HG03575 (cell line): ENCODE results near the gene BBS1.
"Not testable (repeated sequence)": the region's sequence is repeated elsewhere in the genome, so short reads cannot be mapped to it uniquely, and the experiment has no call there.

Experiments used
- ATAC-seq: cut with Tn5 transposase; IDR thresholded peaks from one replicate; pipeline ENCODE4 v1.9.1; 2021; ENCODE audit not compliant: unreplicated experiment, insufficient number of reproducible peaks, low FRiP score; ENCODE audit errors: extremely low read depth

Gene BBS1

DNA sequence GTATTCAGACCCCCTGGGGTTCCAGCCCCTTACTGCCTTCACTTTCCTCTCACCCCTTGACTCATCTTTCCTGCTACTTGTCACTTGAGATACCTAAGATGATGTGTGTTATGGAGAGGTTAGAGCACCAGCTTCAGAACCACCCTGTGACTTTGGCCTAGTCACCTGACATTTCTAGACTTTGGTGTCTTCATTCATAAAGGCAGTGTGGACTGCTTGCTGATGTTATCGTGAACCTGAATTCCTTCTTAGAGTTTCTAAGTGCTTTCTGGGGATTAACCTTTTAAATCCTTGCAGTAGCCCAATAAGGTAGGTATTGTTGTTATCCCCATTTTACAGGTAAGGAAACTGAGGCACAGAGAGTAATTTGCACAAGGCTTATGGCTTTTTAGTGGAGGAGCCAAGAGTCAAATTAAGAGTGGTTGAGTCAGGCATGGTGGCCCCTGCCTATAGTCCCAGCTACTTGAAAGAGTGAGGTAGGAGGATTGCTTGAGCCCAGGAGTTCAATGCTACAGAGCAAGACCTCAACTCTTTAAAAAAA, 5.1 kb upstream of the BBS1 start:
- ATAC-seq, result no peak

DNA sequence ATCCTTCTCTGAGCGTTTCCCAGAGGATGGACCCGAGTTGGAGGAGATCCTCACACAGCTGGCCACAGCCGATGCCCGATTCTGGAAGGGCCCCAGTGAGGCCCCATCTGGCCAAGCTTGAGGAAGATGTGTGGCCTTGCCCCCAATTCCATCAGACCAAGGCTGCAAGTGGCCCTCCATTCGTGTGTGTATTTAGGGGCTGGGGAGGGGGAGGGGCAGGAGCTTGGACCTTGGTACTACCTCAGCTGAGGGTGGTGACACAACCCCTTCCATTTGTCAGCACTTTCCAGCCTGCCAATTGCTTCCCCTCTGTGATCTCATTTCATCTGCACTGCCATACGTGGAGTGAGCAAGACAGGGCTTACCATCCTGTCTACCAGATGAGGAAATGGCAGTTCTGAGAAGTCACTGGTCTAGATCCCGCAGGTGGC, 1.3 kb upstream of the BBS1 start:
- no peak for ATAC-seq

DNA sequence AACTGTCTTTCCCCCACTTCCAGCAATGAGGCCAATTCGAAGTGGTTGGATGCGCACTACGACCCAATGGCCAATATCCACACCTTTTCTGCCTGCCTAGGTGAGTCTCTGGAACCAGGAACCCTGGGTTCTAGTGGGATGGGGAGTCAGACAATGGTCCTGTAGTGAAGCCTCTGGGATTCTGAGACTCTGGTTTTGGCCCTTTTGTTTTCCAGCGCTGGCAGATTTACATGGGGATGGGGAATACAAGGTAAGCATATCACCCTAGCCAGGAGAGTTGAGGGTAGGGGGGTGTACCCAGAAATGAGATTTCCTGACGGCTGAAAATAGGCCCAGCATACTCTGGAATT, 530 bp downstream of the BBS1 start:
- ATAC-seq, result no peak

DNA sequence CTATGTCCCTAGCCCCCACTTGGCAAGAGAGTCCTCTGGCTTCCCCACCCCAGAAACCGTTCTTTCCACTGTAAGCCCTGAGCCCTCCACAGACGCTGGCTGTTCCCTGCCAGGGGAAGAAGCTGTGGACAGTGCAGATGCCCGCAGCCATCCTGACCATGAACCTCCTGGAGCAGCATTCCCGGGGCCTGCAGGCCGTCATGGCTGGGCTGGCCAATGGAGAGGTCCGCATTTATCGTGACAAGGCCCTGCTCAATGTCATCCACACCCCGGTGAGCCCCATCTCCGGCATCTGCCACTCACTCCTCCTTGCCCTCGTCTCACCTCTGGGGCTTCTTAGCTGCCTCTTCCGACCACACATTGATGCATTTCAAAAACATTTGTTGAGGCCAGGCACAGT, 13.2 kb downstream of the BBS1 start:
- no peak for ATAC-seq

DNA sequence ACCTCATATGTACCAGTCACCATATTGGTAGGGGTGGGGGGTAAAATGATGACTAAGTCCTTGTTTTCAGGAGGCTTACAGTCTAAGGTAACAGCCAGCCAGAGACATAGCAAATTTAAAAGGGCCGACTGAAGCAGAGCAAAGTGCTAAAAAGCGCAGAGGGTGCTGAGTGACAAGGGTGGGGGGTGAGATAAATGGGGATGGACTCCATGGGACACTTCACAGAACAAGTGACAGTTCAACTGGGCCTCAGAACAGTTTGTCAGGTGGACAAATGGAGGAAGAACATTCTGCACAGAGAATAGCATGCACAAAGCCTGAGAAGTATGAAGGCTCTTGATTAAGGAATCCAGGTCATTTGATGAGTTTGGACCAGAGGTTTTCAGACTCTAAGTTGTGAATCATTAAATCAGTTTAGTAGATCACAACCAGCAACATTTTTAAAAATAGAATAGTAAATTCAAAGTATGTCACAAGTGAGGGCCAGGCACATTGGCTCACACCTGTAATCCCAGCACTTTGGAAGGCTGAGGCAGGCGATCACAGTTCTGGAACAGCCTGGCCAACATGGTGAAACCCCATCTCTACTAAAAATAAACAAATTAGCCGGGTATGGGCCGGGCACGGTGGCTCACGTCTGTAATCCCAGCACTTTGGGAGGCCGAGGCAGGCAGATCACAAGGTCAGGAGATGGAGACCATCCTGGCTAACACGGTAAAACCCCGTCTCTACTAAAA, 14.0 kb downstream of the BBS1 start:
- ATAC-seq, result no peak

DNA sequence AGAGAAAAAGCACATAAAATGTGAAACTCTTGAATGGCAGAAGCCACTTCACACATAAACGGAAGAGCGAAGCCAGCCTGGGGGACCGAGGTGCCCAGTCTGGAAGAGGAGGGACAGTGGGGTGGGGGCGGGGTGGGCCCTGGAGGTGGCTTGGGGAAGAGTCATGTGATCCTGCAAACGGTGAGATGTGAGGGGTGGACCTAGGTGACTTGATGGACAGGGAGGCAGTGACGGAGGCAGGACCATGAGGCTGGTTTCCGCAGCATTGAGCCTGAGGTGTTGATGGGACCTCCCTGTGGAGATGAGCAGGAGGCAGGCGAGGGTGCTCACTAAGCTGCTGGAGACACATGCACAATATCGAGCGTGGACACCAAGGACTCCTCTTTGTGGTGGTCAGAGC, 18.6 kb downstream of the BBS1 start:
- no peak for ATAC-seq

DNA sequence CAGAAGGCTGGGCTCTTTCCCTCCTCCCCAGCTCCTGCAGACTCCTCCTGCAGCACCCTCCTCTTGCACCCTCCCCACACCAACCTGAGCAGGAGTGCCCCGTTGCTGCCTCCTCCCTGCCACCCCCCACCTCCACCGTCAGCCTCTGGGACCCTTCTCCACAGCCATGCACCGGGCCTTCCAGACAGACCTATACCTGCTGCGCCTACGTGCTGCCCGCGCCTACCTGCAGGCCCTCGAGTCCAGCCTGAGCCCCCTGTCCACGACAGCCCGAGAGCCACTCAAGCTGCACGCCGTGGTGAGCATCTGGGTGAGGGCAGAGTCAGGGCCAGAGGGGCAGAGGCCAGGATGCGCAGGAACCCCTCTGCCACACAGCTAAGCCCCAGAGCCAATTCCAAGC, 19.2 kb downstream of the BBS1 start:
- no peak for ATAC-seq

DNA sequence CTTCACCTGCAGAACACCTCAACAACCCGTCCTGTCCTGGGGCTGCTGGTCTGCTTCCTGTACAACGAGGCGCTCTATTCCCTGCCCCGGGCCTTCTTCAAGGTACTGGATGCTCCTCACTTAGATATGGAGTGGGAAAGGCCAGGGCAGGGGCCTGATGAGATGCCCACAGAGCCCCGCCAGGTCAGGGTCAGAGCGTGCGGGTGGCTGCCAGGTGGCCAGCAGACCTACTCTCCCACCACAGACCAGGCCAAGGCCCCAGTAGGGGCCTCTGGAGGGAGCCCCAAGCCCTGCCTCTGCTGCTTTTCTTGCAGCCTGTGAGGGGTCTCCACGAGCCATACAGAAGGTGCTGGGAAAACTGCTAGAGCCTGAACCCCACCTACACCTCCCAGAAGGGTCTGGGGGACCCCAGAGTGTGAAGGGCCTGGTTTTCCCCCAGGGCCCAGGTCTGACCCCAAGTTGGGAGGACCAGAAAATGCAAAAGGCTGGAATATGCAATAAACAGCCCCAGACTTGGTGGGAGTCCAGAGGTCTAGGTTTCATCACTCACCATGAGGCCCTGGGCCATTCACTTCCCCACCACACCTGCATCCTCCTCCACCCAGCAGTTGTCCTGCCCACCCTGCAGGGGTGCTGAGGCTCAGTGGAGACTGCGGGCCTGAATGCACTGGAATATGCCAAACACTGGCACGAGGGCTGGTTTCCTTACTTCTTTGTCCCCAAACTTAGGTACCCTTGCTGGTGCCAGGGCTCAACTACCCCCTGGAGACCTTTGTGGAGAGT, 20.7 kb downstream of the BBS1 start:
- ATAC-seq, result no peak

DNA sequence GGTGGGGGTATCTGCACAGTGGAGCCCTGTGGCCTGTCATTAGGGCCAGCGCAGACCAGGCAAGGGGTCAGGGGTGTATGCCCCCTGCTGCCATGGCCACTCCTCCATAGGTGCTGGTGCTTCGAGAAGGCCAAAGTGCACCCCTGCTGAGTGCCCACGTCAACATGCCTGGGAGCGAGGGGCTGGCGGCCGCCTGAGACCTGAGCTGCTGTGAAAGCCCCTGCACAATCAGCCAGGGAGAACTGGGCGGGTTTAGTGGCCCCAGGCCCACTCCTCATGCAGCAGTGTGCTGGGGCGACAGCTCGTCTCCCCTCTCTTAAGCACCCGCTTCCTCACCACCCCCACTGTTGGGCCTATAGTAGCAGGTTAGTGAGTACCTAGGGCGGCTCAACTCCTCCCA, 21.4 kb downstream of the BBS1 start:
- no peak for ATAC-seq

DNA sequence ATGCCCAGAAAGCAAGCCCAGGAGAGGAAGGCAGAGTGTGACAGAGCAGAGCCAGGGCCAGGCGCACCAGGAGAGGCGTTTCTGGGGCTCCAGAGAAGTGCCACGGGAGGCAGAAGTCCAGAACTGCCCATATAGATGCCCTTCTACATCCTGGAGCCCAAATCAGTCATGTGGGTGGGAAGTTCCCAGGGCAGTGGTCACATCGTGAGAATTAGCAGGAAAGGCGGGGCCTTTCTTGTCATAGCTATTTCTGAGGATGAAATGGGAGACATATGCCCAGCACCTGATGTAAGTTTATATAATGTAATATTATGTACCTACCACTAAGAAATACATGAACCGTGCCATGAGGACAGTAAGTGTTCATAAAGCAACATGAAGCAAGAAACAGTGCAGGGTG, 22.3 kb downstream of the BBS1 start:
- no peak for ATAC-seq

DNA sequence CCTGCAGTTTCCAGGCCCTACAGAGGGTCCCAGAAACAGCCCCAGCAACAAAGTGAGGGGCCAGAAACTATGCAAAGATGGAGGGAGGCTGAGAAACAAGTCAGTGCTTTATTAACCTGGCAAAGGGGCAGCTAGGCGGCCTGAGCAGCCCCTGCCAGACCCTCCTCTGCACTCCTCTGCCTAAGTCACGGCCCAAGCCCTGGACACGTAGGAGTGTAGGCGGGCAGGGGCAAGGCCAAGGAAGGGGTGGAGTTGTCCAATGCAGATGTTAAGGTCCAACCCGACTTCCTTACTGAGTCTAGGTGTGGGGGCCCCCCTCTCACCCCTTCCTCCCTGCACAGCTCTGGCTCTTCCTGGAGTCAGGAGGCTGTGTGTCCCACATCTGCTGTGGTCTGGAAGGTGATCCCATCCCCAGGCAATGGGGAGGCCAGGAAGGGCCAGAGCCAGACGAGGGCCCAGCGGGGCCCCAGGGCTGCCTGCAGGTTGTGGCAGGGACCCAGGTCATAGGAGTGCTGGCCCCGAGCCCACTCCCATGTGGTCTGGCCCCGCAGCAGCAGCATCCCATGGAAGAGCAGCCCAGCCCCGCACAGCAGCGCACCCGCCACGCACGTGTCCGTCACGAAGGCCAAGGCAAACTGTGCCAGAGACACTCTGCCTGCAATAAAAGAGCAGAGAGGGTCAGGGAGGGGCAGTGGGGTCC, 28.9 kb downstream of the BBS1 start:
- ATAC-seq, result no peak

DNA sequence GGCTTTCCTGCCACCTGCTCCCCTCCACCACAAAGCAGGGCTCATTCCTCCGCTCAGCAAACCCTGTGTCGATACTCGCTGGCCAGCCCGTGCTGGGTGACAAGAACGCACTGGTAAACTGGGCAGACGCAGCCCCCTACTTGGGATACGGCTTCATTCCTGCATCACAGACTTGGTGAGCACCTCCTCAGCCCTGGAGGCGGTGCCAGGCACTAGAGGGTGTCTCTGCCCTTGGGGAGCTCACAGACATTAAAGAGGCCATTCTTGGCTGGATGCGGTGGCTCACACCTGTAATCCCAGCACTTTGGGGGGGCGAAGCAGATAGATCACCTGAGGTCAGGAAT, 29.4 kb downstream of the BBS1 start:
- ATAC-seq, result no peak

DNA sequence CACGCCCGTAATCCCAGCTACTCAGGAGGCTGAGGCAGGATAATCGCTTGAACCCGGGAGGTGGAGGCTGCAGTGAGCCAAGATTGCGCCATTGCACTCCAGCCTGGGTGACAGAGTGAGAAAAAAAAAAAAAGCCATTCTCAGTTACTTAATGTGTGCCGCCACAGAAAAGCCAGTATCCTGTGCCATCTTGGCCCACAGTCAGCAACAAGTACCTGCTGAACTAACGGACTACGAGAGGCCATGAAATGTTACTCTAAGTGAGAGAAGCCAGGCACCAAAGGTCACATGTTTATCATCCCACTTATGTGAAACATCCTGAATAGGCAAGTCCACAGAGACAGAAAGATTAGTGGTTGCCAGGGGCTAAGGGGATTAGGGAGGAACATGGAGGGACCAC, 30.2 kb downstream of the BBS1 start:
- ATAC-seq, result not testable (repeated sequence)

DNA sequence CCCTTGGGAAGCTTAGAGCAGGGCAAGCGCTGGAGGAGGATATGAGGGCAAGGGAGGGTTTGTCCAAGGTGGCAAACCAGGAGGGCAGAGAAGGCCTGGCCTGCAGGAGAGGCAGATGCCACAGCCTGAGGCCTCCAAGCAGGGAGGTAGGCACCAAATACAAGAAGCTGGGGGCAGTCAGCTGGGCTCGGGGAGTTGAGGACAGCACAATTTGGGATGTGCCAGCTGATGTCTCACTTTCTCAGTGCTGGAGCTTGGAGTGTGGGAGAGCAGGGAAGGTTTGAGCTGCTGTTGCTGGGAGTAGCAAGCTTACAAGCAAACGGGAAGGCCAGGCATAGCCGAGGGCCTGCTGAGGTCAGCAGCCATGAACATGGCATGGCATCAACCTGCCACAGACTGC, 31.5 kb downstream of the BBS1 start:
- ATAC-seq, result no peak

DNA sequence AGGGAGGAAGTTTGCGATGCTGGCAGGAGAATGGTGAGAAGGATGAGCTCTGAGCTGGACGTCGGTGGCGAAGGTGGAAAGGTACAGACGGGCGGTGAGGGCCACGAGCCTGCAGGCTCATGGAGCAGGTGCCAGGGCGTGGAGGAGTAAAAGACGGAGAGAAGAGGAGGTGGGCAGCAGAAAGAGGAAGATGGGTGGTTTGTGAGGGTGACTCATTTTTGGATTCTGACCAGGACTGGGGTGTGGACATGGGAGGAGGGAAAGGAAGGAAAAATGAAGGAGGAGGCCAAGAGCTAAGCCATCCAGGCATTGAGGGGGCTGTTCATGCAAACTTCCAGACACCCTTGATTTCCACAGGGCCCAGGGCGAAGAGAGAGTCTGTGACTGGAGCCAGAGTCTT, 31.9 kb downstream of the BBS1 start:
- ATAC-seq, result no peak

DNA sequence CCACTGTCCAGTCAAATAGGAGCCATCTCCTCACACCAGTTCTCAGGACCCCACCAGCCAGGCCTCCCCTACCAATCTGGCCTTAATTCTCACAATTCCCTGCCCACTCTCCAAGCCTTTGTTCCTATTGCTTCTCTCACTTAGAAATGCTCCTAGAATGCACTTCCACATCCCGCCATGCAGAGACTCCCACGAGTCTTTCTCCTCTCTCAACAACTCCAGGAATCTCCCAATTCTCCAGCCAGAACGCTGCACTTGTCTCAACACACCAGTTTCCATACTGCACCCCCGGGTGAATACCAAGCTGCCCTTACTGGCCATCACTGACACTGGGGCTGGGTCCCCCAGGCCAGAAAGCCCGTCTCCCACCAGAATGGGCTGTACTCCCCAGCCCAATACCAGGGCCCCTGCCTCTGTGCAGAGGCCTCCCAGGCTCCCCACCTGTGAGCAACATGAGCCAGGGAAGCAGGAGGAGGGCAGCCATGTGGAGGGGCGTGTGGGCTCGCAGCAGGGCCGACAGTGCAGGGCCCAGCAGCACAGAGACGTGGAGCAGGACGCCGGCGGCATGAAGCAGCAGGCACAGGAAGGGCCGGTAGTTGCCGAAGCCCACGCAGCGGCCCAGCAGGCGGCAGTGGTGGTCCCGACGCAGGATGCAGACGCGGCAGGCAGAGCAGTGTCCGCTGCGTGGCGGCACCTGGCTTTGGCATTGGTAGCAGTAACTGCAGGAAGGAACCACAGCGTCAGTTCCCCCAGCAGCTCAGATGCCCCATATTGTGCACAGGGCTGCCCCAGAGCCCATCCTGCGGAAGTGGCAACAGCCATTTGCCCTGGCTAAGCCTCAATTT, 33.0 kb downstream of the BBS1 start:
- ATAC-seq, result no peak

DNA sequence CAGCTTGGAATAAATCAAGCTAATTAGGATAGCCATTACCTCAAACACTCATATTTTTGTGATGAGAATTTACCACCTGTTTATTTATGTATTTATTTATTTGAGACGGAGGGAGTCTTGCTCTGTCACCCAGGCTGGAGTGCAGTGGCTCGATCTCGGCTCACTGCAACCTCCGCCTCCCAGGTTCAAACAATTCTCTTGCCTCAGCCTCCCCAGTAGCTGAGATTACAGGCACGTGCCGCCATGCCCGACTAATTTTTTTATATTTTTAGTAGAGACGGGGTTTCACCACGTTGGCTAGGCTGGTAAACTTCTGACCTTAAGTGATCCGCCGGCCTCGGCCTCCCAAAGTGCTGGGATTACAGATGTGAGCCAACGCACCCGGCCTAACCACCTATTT, 34.5 kb downstream of the BBS1 start:
- not testable (repeated sequence) for ATAC-seq

DNA sequence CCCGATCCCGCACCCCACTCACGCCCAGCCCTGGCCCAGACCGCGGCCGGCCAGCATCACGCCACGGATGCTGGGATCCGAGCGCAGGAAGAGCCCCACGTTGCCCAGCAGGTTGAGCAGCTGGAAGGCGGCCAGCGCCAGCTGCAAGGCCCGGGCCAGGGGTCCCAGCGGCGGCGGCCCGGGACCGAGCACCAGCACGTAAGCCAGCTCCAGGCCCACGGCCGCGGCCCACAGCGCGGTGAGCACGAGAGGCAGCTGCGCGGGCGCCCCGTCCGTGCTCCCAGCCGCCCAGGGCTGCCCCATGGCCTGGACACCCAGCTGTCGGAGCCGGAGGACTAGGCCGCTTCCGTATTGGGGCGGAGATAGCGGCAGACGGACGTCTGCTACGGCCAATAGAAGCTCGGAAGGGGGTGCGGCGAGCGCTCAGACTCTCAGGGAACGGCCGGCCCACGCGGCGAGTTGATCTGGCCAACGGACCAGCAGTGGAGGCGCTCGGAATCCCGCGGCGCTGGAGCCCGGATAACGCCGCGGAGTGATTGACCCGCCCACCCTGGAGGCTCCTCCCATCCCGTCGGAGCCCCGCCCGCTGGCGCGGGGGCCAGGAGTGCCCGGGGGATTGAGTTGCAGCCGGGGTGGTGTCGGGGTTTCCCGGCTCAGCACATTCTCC, 35.4 kb downstream of the BBS1 start, which contains the start of gene ZDHHC24:
ZDHHC24 (minus strand) TSS at position 348 of the 667 bp plus-strand sequence; CDS start at position 303, 45 bp downstream.
- ATAC-seq, result peak; percentile 50
